ENCODE measurements around the gene FILIP1L. TPM values are rescaled to one million over a fixed set of nuclear protein-coding genes. Genes with fewer than 3 reads are reported as not detected.

The FILIP1L gene
- total RNA-seq, 1 donor from 2014 or later = 4.5 TPM

GRCh38 chr3:99974989-99975388, 139.3 kb downstream of the FILIP1L start:
- peaks cover 3% of the 10 kb centered on the region for H3K36me3 Mint-ChIP-seq (ENCODE audit: low read depth)
- H3K9me3 Mint-ChIP-seq = no peaks in the 10 kb centered on the region
- intact Hi-C loops (cut with micrococcal nuclease) = no loop called here
- peaks cover 9% of the 10 kb centered on the region for H3K4me1 Mint-ChIP-seq (ENCODE audit: low read depth)
- DNase-seq (ENCODE audit: low spot score) = no peak
- H3K4me3 Mint-ChIP-seq (ENCODE audit: low read depth) = no peak overlapping the region
- H3K27ac Mint-ChIP-seq = no peak overlapping the region
- no peaks in the 10 kb centered on the region for H3K27me3 Mint-ChIP-seq (ENCODE audit: low read depth)

- Mint-ChIP-seq H3K27me3 (ENCODE audit: low read depth) (no peaks in the 10 kb centered on the region), H3K4me1 (ENCODE audit: low read depth) (peaks cover 31% of the 10 kb centered on the region), H3K36me3 (ENCODE audit: low read depth) (peaks cover 9% of the 10 kb centered on the region), H3K9me3 (no peaks in the 10 kb centered on the region), H3K27ac (no peak overlapping the region), H3K4me3 (ENCODE audit: low read depth) (no peak overlapping the region)
- DNase-seq (ENCODE audit: low spot score) = no peak
- intact Hi-C loops (cut with micrococcal nuclease) = no loop called here
Measured at GRCh38 chr3:99972380-99973104, 141.8 kb downstream of the FILIP1L start.

GRCh38 chr3:99971761-99972160, 142.5 kb downstream of the FILIP1L start:
- peaks cover 33% of the 10 kb centered on the region for H3K4me1 Mint-ChIP-seq (ENCODE audit: low read depth)
- no peak overlapping the region for H3K27ac Mint-ChIP-seq
- intact Hi-C loops (cut with micrococcal nuclease) = loop anchor here (2.0 kb wide), 1 partner anchor 59 kb away; no protein-coding TSS in a partner anchor
- no peaks in the 10 kb centered on the region for H3K9me3 Mint-ChIP-seq
- DNase-seq (ENCODE audit: low spot score) = no peak
- H3K4me3 Mint-ChIP-seq (ENCODE audit: low read depth) = no peak overlapping the region
- peaks cover 10% of the 10 kb centered on the region for H3K36me3 Mint-ChIP-seq (ENCODE audit: low read depth)
- no peaks in the 10 kb centered on the region for H3K27me3 Mint-ChIP-seq (ENCODE audit: low read depth)

- no peaks in the 10 kb centered on the region for H3K9me3 Mint-ChIP-seq
- no peaks in the 10 kb centered on the region for H3K27me3 Mint-ChIP-seq (ENCODE audit: low read depth)
- peaks cover 10% of the 10 kb centered on the region for H3K36me3 Mint-ChIP-seq (ENCODE audit: low read depth)
- peaks cover 37% of the 10 kb centered on the region for H3K4me1 Mint-ChIP-seq (ENCODE audit: low read depth)
- H3K27ac Mint-ChIP-seq = peak overlapping the region; percentile 33
- intact Hi-C loops (cut with micrococcal nuclease) = loop anchor here (1.0 to 2.0 kb wide), 3 partner anchors 61 to 431 kb away; partner anchors contain the start of genes LNP1 and TOMM70
- no peak for DNase-seq (ENCODE audit: low spot score)
- no peak overlapping the region for H3K4me3 Mint-ChIP-seq (ENCODE audit: low read depth)
Measured at GRCh38 chr3:99970198-99970597, 144.1 kb downstream of the FILIP1L start.

- intact Hi-C loops (cut with micrococcal nuclease) = loop anchor here (5.0 kb wide), 1 partner anchor 97 kb away; no protein-coding TSS in a partner anchor
- H3K4me3 Mint-ChIP-seq (ENCODE audit: low read depth) = no peak overlapping the region
- peak overlapping the region; percentile 25 for H3K27ac Mint-ChIP-seq
- H3K9me3 Mint-ChIP-seq = no peaks in the 10 kb centered on the region
- no peaks in the 10 kb centered on the region for H3K27me3 Mint-ChIP-seq (ENCODE audit: low read depth)
- peaks cover 44% of the 10 kb centered on the region for H3K4me1 Mint-ChIP-seq (ENCODE audit: low read depth)
- H3K36me3 Mint-ChIP-seq (ENCODE audit: low read depth) = peaks cover 10% of the 10 kb centered on the region
- DNase-seq (ENCODE audit: low spot score) = no peak
Measured at GRCh38 chr3:99969136-99969535, 145.2 kb downstream of the FILIP1L start.

GRCh38 chr3:99967796-99968195, 146.5 kb downstream of the FILIP1L start:
- H3K4me1 Mint-ChIP-seq (ENCODE audit: low read depth) = peaks cover 44% of the 10 kb centered on the region
- peaks cover 10% of the 10 kb centered on the region for H3K36me3 Mint-ChIP-seq (ENCODE audit: low read depth)
- H3K27ac Mint-ChIP-seq = no peak overlapping the region
- intact Hi-C loops (cut with micrococcal nuclease) = loop anchor here (5.0 kb wide), 1 partner anchor 95 kb away; no protein-coding TSS in a partner anchor
- no peak overlapping the region for H3K4me3 Mint-ChIP-seq (ENCODE audit: low read depth)
- DNase-seq (ENCODE audit: low spot score) = no peak
- H3K27me3 Mint-ChIP-seq (ENCODE audit: low read depth) = no peaks in the 10 kb centered on the region
- no peaks in the 10 kb centered on the region for H3K9me3 Mint-ChIP-seq

GRCh38 chr3:99966662-99967416, 147.5 kb downstream of the FILIP1L start:
- intact Hi-C loops (cut with micrococcal nuclease) = loop anchor here (5.0 kb wide), 1 partner anchor 95 kb away; no protein-coding TSS in a partner anchor
- no peaks in the 10 kb centered on the region for H3K27me3 Mint-ChIP-seq (ENCODE audit: low read depth)

GRCh38 chr3:99965681-99966408, 148.5 kb downstream of the FILIP1L start:
- DNase-seq (ENCODE audit: low spot score) = no peak
- Mint-ChIP-seq H3K4me3 (ENCODE audit: low read depth) (no peak overlapping the region), H3K27me3 (ENCODE audit: low read depth) (no peaks in the 10 kb centered on the region), H3K36me3 (ENCODE audit: low read depth) (peaks cover 10% of the 10 kb centered on the region), H3K27ac (no peak overlapping the region), H3K4me1 (ENCODE audit: low read depth) (peaks cover 44% of the 10 kb centered on the region), H3K9me3 (no peaks in the 10 kb centered on the region)
- intact Hi-C loops (cut with micrococcal nuclease) = loop anchor here (5.0 kb wide), 1 partner anchor 94 kb away; no protein-coding TSS in a partner anchor

More at GRCh38 chr3:99966662-99967416, 147.5 kb downstream of the FILIP1L start:
- no peaks in the 10 kb centered on the region for H3K9me3 Mint-ChIP-seq
- peaks cover 44% of the 10 kb centered on the region for H3K4me1 Mint-ChIP-seq (ENCODE audit: low read depth)
- no peak overlapping the region for H3K27ac Mint-ChIP-seq
- H3K36me3 Mint-ChIP-seq (ENCODE audit: low read depth) = peaks cover 10% of the 10 kb centered on the region
- H3K4me3 Mint-ChIP-seq (ENCODE audit: low read depth) = no peak overlapping the region
- DNase-seq (ENCODE audit: low spot score) = no peak

- Mint-ChIP-seq H3K9me3 (no peaks in the 10 kb centered on the region), H3K4me3 (ENCODE audit: low read depth) (no peak overlapping the region), H3K27me3 (ENCODE audit: low read depth) (no peaks in the 10 kb centered on the region), H3K36me3 (ENCODE audit: low read depth) (peaks cover 10% of the 10 kb centered on the region), H3K4me1 (ENCODE audit: low read depth) (peaks cover 39% of the 10 kb centered on the region), H3K27ac (no peak overlapping the region)
- intact Hi-C loops (cut with micrococcal nuclease) = loop anchor here (5.0 kb wide), 1 partner anchor 93 kb away; no protein-coding TSS in a partner anchor
- no peak for DNase-seq (ENCODE audit: low spot score)
Measured at GRCh38 chr3:99965077-99965476, 149.2 kb downstream of the FILIP1L start.

- H3K4me1 Mint-ChIP-seq (ENCODE audit: low read depth) = peaks cover 18% of the 10 kb centered on the region
- H3K27me3 Mint-ChIP-seq (ENCODE audit: low read depth) = no peaks in the 10 kb centered on the region
- H3K27ac Mint-ChIP-seq = no peak overlapping the region
- peaks cover 6% of the 10 kb centered on the region for H3K36me3 Mint-ChIP-seq (ENCODE audit: low read depth)
- DNase-seq (ENCODE audit: low spot score) = no peak
- no peak overlapping the region for H3K4me3 Mint-ChIP-seq (ENCODE audit: low read depth)
- intact Hi-C loops (cut with micrococcal nuclease) = no loop called here
- no peaks in the 10 kb centered on the region for H3K9me3 Mint-ChIP-seq
Measured at GRCh38 chr3:99962703-99963102, 151.6 kb downstream of the FILIP1L start.

- Mint-ChIP-seq H3K27ac (no peak overlapping the region), H3K9me3 (no peaks in the 10 kb centered on the region), H3K36me3 (ENCODE audit: low read depth) (no peaks in the 10 kb centered on the region), H3K4me3 (ENCODE audit: low read depth) (no peak overlapping the region), H3K27me3 (ENCODE audit: low read depth) (no peaks in the 10 kb centered on the region), H3K4me1 (ENCODE audit: low read depth) (peaks cover 14% of the 10 kb centered on the region)
- no peak for DNase-seq (ENCODE audit: low spot score)
- intact Hi-C loops (cut with micrococcal nuclease) = no loop called here
Measured at GRCh38 chr3:99961756-99962515, 152.4 kb downstream of the FILIP1L start.

GRCh38 chr3:99960941-99961340, 153.4 kb downstream of the FILIP1L start:
- intact Hi-C loops (cut with micrococcal nuclease) = no loop called here

More at GRCh38 chr3:99960941-99961340, 153.4 kb downstream of the FILIP1L start:
- H3K4me1 Mint-ChIP-seq (ENCODE audit: low read depth) = peaks cover 14% of the 10 kb centered on the region
- no peak for DNase-seq (ENCODE audit: low spot score)
- H3K27me3 Mint-ChIP-seq (ENCODE audit: low read depth) = no peaks in the 10 kb centered on the region
- no peaks in the 10 kb centered on the region for H3K36me3 Mint-ChIP-seq (ENCODE audit: low read depth)
- H3K9me3 Mint-ChIP-seq = no peaks in the 10 kb centered on the region
- no peak overlapping the region for H3K4me3 Mint-ChIP-seq (ENCODE audit: low read depth)
- H3K27ac Mint-ChIP-seq = no peak overlapping the region
